K562 (cell line): Measurements from ENCODE around the gene EXOC3. TPM values are rescaled to one million over a fixed set of nuclear protein-coding genes. Genes with fewer than 3 reads are reported as not detected.
"Not testable (repeated sequence)": the region's sequence is repeated elsewhere in the genome, so short reads cannot be mapped to it uniquely, and the experiment has no call there.

ENCODE experiments used
- ATAC-seq: fragments of 200-7000 bp; cut with Tn5 transposase; 3 replicates; pipeline ENCODE4 v1.9.1; 2020; ENCODE audit warnings: moderate library complexity
- BruUV-seq: library from RNA; stranded (reverse); fragments of 400-500 nt; replicated peaks from 2 replicates; lab custom pipeline; 2021; lab: Mats Ljungman, UMichigan
- CTCF ChIA-PET: fragments of 300-600 bp; formaldehyde crosslinking; extraction: SDS; loops from one replicate; lab custom pipeline; 2021; ENCODE audit warnings: low intra/inter-chr PET ratio; lab: Yijun Ruan, JAX
- POLR2A ChIA-PET: fragments of 300-600, 350-650 bp; sonication (Branson Sonifier 250); formaldehyde crosslinking; extraction: SDS; loops from one replicate; lab custom pipeline; 2021; ENCODE audit warnings: antibody characterized with exemption, inconsistent platforms; lab: Yijun Ruan, JAX
- DNase-seq, 4 experiments: peaks; one replicate each; pipeline versions ENCODE4 v3.0.0 to v3.0.0-alpha.2; 2011 to 2018; ENCODE audit warnings: low spot score in 3 of 4, mixed read lengths in 3 of 4; ENCODE audit errors: extremely low read depth in 1 of 4
- FAIRE-seq: peaks from 2 replicates; lab custom pipeline; 2011; peaks lifted over from hg19 to GRCh38; lab: Jason Lieb, UNC
- H2AFZ ChIP-seq: 2 replicates; pipeline ENCODE4 v1.6.0; 2011; ENCODE audit warnings: low read depth, low read length, control low read depth, inconsistent platforms
- H3K27ac ChIP-seq: fragments of 200-600 bp; 3 replicates; pipeline ENCODE4 v1.8.0; 2011; ENCODE audit warnings: low read depth, mild to moderate bottlenecking, control low read depth, inconsistent platforms, low read length, moderate library complexity, mixed read lengths; ENCODE audit errors: extremely low read depth
- H3K27me3 ChIP-seq, 2 experiments: fragments of 300-600 bp in 1 of 2; 2 replicates in 1 of 2; 3 replicates in 1 of 2; pipeline versions ENCODE4 v1.6.0 to v1.8.0; 2011; ENCODE audit warnings: inconsistent platforms in 2 of 2, low read length in 2 of 2, mild to moderate bottlenecking in 1 of 2, mixed read lengths in 1 of 2, moderate library complexity in 1 of 2; ENCODE audit not compliant: control insufficient read depth in 2 of 2, insufficient read depth in 2 of 2
- H3K36me3 ChIP-seq: fragments of 300-600 bp; 3 replicates; pipeline ENCODE4 v1.8.0; 2011; ENCODE audit warnings: mild to moderate bottlenecking, low read length, inconsistent platforms; ENCODE audit not compliant: control insufficient read depth, insufficient read depth
- H3K4me1 ChIP-seq, 2 experiments: fragments of 200-600 bp in 1 of 2; replicated peaks in 1 of 2; 2 replicates in 1 of 2; 3 replicates in 1 of 2; pipeline versions ENCODE4 v1.5.1 to v1.8.0; 2011; ENCODE audit warnings: inconsistent platforms in 2 of 2, low read length in 2 of 2, mild to moderate bottlenecking in 1 of 2, mixed read lengths in 1 of 2, moderate library complexity in 1 of 2; ENCODE audit not compliant: control insufficient read depth in 2 of 2, insufficient read depth in 2 of 2
- H3K4me2 ChIP-seq: 2 replicates; pipeline ENCODE4 v1.6.1; 2011; ENCODE audit warnings: low read length, control low read depth, inconsistent platforms, mixed read lengths; ENCODE audit not compliant: insufficient read depth
- H3K4me3 ChIP-seq: fragments of 200-600 bp; sonication (generic), shearing (Covaris generic); 2 replicates; pipeline ENCODE4 v1.5.1; 2016; ENCODE audit warnings: control low read depth, inconsistent platforms
- H3K79me2 ChIP-seq: fragments of 200-600 bp; 3 replicates; pipeline ENCODE4 v1.8.0; 2011; ENCODE audit warnings: low read length, inconsistent platforms; ENCODE audit not compliant: control insufficient read depth, insufficient read depth
- H3K9ac ChIP-seq, 2 experiments: 2 replicates each; pipeline versions ENCODE4 v1.6.0 to v1.6.1; 2011; ENCODE audit warnings: low read depth in 2 of 2, low read length in 2 of 2, control low read depth in 1 of 2, inconsistent platforms in 1 of 2, mild to moderate bottlenecking in 1 of 2, mixed read lengths in 1 of 2; ENCODE audit not compliant: insufficient read depth in 1 of 2
- H3K9me1 ChIP-seq: one replicate; pipeline ENCODE4 v1.6.0; 2011; ENCODE audit warnings: inconsistent platforms, mild to moderate bottlenecking, low read length, moderate library complexity; ENCODE audit not compliant: control insufficient read depth, insufficient read depth
- H3K9me3 ChIP-seq: replicated peaks from 2 replicates; pipeline ENCODE4 v1.5.1; 2011; ENCODE audit warnings: low read depth, low read length, inconsistent platforms; ENCODE audit not compliant: control insufficient read depth, insufficient read depth
- H4K20me1 ChIP-seq: replicated peaks from 2 replicates; pipeline ENCODE4 v1.6.1; 2011; ENCODE audit warnings: low read length, inconsistent platforms, mixed read lengths; ENCODE audit not compliant: control insufficient read depth, insufficient read depth
- RBBP5 ChIP-seq: fragments of 200-600 bp; sonication (generic); IDR thresholded peaks from 2 replicates; pipeline ENCODE4 v1.6.1; 2012; ENCODE audit warnings: borderline replicate concordance, mild to moderate bottlenecking, low read length, control low read depth, inconsistent platforms; ENCODE audit not compliant: insufficient read depth, poor library complexity, severe bottlenecking
- RNF2 ChIP-seq: sonication (generic); IDR thresholded peaks from 2 replicates; pipeline ENCODE4 v1.6.1; 2016
- WGBS: fragments of 100-300 bp; shearing (Covaris generic); methylation state at CpG from one replicate; pipeline ENCODE4 v1.1.6; 2016; ENCODE audit warnings: low coverage, mixed read lengths; ENCODE audit not compliant: insufficient coverage; ENCODE audit errors: missing lambda C conversion rate; 5-methylcytosine and 5-hydroxymethylcytosine counted together
- in situ Hi-C: fragments of 300-500 bp; cut with MboI; formaldehyde crosslinking; loops from 4 replicates; pipeline ENCODE4 v1.15.0; 2018; ENCODE audit warnings: inconsistent platforms, mixed read lengths
- intact Hi-C: fragments of 100-400 bp; cut with micrococcal nuclease; formaldehyde crosslinking; loops from 2 replicates; pipeline ENCODE4 v1.14.2; 2022
- polyA plus RNA-seq, 8 experiments: library from polyadenylated mRNA; depleted of rRNA in 4 of 8; stranded (reverse) in 5 of 8; unstranded in 3 of 8; fragments of >200 nt; fragmentation: Nextera tagmentation in 2 of 8; fragmentation: Illumina TruSeq in 1 of 8; extraction: Ambion mirVana in 2 of 8; extraction: Trizol in 1 of 8; gene quantifications; 2 replicates each; pipeline versions ENCODE4 v1.2.1 to v1.2.3, GENCODE V29; 2011 to 2014; ENCODE audit warnings: inconsistent platforms in 1 of 8, missing spikeins in 1 of 8
- total RNA-seq, 7 experiments: library from RNA; depleted of rRNA in 6 of 7; stranded (reverse); fragments of >200 nt in 6 of 7; fragmentation: Illumina TruSeq in 2 of 7; extraction: Trizol in 2 of 7; gene quantifications; 2 replicates each; pipeline versions ENCODE4 v1.2.1 to v1.2.3, GENCODE V29; 2011 to 2021; ENCODE audit warnings: low replicate concordance in 1 of 7

Gene EXOC3
- total and polyA plus RNA-seq, 9 of the 15 experiments (the other 6 are each of a cell fraction or from before 2014, with no cell fraction given), result 1.4 to 41.9 (median 22.4) TPM

GRCh38 chr5:473551-474192, 30.7 kb downstream of the EXOC3 start (continued):
- TF ChIP-seq RNF2 (no peak), RBBP5 (peak; percentile 2)

- in situ Hi-C loops, DNase-seq, BruUV-seq, CTCF ChIA-PET, ATAC-seq, H3K9me3 ChIP-seq, FAIRE-seq, H2AFZ ChIP-seq, H3K9me1 ChIP-seq, H4K20me1 ChIP-seq, H3K27ac ChIP-seq: not testable (repeated sequence)
- peak overlapping the region; percentile 73; the same call in 1 of the 2 replicates for H3K4me2 ChIP-seq
- POLR2A ChIA-PET, result interaction anchor here (0.6 to 1.4 kb wide), 2 partner anchors 11 to 169 kb away, joined by 3 read pairs; no protein-coding TSS in a partner anchor
- H3K79me2 ChIP-seq, result peaks cover 21% of the 10 kb centered on the region
- peaks cover 21% of the 10 kb centered on the region; the same call in 2 of the 3 replicates for H3K36me3 ChIP-seq
- H3K27me3 ChIP-seq, result peaks cover 10 to 46% of the 10 kb centered on the region in 2 experiments; a peak in 4 of 5 replicates
- H3K4me1 ChIP-seq, result peaks cover 9 to 90% of the 10 kb centered on the region in 2 experiments; a peak in 4 of 5 replicates
- peak overlapping the region; percentile 89 for H3K4me3 ChIP-seq
- WGBS, result 0% methylated on average over 6 of the region's 50 CpGs
- intact Hi-C loops, result loop anchor here (10.0 kb wide), 1 partner anchor 140 kb away; the partner anchor contains the start of gene CEP72
- H3K9ac ChIP-seq, result peak overlapping the region in 1 of 2 experiments; percentile 89; a peak in 2 of 4 replicates
Measured at GRCh38 chr5:474232-474839, 31.4 kb downstream of the EXOC3 start.
